Measurements from ENCODE around the gene BRIP1. TPM values are rescaled to one million over a fixed set of nuclear protein-coding genes. Genes with fewer than 3 reads are reported as not detected.

The BRIP1 gene
- total RNA-seq, 1 donor = 20.9 TPM

GRCh38 chr17:61716225-61716829 is 147.0 kb downstream of the BRIP1 start:
- H3K4me3 ChIP-seq (ENCODE audit: low read depth, low read length) = no peak overlapping the region
- no peak for DNase-seq (ENCODE audit: low read depth)
- TF ChIP-seq CTCF (IDR thresholded peaks at IDR 0.05; ENCODE audit: insufficient read depth, low read length) = no peak

- no peak for TF ChIP-seq CTCF (IDR thresholded peaks at IDR 0.05; ENCODE audit: insufficient read depth, low read length)
- H3K4me3 ChIP-seq (ENCODE audit: low read depth, low read length) = no peak overlapping the region
- no peak for DNase-seq (ENCODE audit: low read depth)
Measured at GRCh38 chr17:61715348-61715747, 148.0 kb downstream of the BRIP1 start.

- TF ChIP-seq CTCF (IDR thresholded peaks at IDR 0.05; ENCODE audit: insufficient read depth, low read length) = no peak
- no peak for DNase-seq (ENCODE audit: low read depth)
- H3K4me3 ChIP-seq (ENCODE audit: low read depth, low read length) = no peak overlapping the region
Measured at GRCh38 chr17:61714300-61714699, 149.0 kb downstream of the BRIP1 start.

- no peak overlapping the region for H3K4me3 ChIP-seq (ENCODE audit: low read depth, low read length)
- no peak for TF ChIP-seq CTCF (IDR thresholded peaks at IDR 0.05; ENCODE audit: insufficient read depth, low read length)
- DNase-seq (ENCODE audit: low read depth) = no peak
Measured at GRCh38 chr17:61713035-61713434, 150.3 kb downstream of the BRIP1 start.

GRCh38 chr17:61710546-61710945 is 152.8 kb downstream of the BRIP1 start:
- no peak for TF ChIP-seq CTCF (IDR thresholded peaks at IDR 0.05; ENCODE audit: insufficient read depth, low read length)
- DNase-seq (ENCODE audit: low read depth) = no peak
- H3K4me3 ChIP-seq (ENCODE audit: low read depth, low read length) = no peak overlapping the region

- no peak overlapping the region for H3K4me3 ChIP-seq (ENCODE audit: low read depth, low read length)
- TF ChIP-seq CTCF (IDR thresholded peaks at IDR 0.05; ENCODE audit: insufficient read depth, low read length) = no peak
- no peak for DNase-seq (ENCODE audit: low read depth)
Measured at GRCh38 chr17:61709567-61709966, 153.8 kb downstream of the BRIP1 start.

GRCh38 chr17:61704935-61705449 is 158.3 kb downstream of the BRIP1 start:
- H3K4me3 ChIP-seq (ENCODE audit: low read depth, low read length) = no peak overlapping the region
- TF ChIP-seq CTCF (IDR thresholded peaks at IDR 0.05; ENCODE audit: insufficient read depth, low read length) = no peak
- no peak for DNase-seq (ENCODE audit: low read depth)
